GM20000 (cell line): ENCODE results near the gene IGFBPL1.
A peak's percentile ranks its signal among the peaks of the same experiment; 100 is the strongest.

Experiments used
- DNase-seq: peaks from one replicate; pipeline ENCODE4 v3.0.0; 2012; ENCODE audit warnings: low spot score
- TF ChIP-seq, protein P1 (sequence below): IDR thresholded peaks from 2 replicates; pipeline ENCODE4 v1.5.1; 2012; ENCODE audit warnings: mild to moderate bottlenecking, control low read depth; ENCODE audit errors: extremely low read depth, missing control alignments

The IGFBPL1 gene

DNA sequence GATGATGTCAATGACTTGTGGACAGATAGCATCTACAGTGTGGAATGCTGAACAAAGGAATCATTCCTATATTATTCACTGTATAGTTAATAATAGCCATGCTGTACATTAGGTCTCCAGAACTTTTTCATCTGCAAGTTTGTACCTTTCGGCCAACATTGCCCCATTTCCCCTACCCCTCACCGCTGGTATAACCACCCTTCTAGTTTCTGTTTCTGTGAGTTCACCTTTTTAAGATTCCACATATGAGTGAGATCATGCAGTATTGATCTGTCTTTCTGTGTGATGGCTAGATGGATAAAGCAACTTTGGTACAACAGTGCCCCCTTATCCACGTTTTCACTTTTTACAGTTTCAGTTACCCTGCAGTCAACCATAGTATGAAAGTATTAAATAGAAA is 50.6 kb downstream of the IGFBPL1 start:
- no peak for DNase-seq
- TF ChIP-seq, protein P1, sequence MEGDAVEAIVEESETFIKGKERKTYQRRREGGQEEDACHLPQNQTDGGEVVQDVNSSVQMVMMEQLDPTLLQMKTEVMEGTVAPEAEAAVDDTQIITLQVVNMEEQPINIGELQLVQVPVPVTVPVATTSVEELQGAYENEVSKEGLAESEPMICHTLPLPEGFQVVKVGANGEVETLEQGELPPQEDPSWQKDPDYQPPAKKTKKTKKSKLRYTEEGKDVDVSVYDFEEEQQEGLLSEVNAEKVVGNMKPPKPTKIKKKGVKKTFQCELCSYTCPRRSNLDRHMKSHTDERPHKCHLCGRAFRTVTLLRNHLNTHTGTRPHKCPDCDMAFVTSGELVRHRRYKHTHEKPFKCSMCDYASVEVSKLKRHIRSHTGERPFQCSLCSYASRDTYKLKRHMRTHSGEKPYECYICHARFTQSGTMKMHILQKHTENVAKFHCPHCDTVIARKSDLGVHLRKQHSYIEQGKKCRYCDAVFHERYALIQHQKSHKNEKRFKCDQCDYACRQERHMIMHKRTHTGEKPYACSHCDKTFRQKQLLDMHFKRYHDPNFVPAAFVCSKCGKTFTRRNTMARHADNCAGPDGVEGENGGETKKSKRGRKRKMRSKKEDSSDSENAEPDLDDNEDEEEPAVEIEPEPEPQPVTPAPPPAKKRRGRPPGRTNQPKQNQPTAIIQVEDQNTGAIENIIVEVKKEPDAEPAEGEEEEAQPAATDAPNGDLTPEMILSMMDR, result no peak

DNA sequence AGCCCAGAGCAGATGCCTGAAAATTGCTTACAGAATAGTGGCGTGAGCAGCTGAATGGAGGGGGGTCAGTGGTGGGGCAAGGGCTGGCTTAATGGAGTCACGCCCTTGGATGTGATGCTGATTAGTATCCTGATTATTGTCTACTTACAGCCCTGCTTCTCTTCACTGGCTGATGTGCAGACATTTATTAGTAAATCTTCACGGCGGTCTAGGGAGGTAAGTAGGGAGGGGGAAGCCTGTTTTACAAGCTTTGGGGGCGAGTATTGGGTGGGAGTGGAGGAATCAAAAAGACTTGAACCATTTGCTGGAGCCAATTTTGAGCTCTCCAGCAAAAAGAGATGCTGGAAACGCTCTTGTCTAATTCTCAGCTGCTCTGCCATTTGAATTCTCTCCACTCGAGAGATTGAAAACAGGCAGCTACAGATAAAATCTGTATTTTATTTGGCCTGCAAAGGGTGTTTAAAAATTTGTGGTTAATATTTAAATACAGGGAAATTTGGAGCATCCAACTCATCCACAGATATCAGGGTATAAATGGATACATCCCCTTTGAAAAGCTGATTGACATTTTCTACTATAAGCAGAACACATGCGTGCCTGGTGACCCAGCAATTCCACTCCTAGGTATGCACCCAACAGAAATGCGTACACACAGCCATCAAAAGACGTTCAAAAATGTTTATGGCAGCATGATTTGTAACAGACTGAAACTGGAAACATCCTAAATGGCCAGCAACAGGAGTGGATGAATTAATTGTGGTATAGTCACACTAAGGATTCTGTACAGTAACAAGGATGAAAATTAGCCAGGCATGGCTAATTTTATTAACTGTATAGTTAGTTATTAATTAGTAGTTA is 51.3 kb downstream of the IGFBPL1 start:
- TF ChIP-seq, protein P1, result no peak
- DNase-seq, result no peak

DNA sequence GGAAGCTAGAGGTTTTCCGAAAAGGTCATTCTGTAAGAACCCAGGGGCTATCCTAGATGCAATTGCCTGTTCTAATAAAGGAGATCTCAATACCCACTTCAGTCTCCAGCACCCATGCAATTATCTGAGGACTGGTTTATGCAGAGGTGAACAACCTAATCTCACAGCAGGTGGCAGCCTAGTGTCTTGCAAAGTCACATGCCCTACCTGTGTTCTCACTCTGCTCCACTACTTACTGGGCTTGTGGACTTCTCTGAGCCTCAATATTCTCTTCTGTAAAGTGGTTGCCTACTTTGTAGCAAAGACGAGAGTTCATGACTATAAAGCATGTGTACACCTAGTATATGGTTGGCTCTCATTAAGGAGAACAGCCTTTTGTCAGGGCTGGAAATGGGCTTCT is 52.8 kb downstream of the IGFBPL1 start:
- peak; percentile 75 for DNase-seq
- TF ChIP-seq, protein P1, result no peak

DNA sequence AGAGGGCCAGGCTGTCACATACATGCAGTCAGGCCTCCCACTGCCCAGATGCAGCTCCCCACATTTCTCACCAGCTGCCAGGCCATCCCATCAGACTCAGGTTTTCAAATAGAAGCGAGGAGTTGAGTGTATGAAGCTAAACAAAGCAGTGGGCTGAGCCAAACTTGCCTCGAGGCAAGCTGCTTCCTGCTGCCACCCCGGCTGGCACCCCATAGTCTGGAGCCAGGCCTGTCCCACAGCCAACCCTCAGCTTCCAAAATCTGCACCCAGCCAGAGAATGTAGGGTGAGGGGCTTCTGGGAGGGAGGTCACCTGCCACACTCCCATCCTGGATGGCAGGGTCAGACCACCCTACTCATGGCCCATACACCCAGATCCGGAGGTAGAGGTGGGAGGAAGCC is 54.1 kb downstream of the IGFBPL1 start:
- TF ChIP-seq, protein P1, result no peak
- no peak for DNase-seq

DNA sequence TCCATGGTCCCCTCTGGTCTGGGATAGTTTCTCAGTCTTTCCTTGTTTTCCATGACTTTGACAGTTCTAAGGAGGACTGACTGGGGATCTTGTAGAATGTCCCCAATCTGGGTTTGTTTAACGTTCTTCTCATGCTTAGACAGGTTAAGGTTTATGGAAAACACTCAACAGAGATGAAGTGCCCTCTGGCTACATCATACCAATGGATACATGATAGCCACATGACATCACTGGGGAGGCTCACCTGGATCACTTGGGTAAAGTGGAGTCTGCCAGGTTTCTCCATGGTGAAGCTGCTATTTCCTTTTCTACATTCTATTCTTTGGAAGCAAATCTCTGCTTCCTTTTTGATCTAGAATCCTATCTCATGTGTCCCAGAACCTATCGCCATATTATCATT is 55.5 kb downstream of the IGFBPL1 start:
- no peak for DNase-seq
- TF ChIP-seq, protein P1, result no peak

DNA sequence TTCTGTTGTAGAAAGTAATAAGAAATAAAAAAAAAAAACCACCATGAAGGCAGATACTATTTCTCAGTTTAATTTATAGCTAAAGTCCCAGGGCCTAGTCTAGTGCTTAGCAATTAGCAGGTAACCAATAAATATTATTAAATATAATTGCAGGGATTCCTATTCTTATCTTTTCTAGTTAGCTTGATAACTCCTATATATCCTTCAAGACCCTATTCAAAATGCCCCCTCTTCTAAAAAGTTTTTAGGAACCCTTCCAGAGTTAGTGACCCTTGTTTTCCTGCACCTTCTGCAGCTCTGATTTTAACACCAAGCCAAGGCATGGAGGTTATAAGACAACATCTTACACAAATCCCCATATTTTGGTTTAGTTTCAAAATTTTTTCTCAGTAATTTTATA is 56.4 kb downstream of the IGFBPL1 start:
- TF ChIP-seq, protein P1, result no peak
- no peak for DNase-seq

DNA sequence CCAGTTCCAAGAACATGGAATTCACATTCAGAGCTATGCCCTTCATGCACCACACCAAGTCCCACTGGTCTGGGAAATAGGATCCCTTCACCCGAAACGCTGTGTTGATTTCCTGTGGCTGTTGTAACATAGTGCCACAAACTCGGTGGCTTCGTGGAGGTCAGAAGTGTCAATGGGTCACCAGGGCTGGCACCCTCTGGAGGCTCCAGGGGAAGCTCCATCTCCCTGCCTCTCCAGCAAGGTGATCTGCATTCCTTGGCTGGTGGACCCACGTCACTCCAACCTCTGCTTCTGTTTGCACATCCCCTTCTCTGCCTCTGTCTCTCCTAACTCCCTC is 60.7 kb downstream of the IGFBPL1 start:
- DNase-seq, result no peak
- TF ChIP-seq, protein P1, result no peak
